A673 (cell line): ENCODE measurements around the gene TSPAN31.

Experiments used
- EZH2 ChIP-seq: fragments of 200-600 bp; sonication (generic); IDR thresholded peaks from 2 replicates; pipeline ENCODE4 v1.6.1; 2017; ENCODE audit warnings: borderline replicate concordance, low read depth, mild to moderate bottlenecking, mixed read lengths, antibody characterized with exemption, low read length; ENCODE audit not compliant: poor library complexity, severe bottlenecking
- TF ChIP-seq, protein P1 (sequence below): fragments of 300-800, 200-600 bp; sonication (generic); conservative IDR thresholded peaks from 2 replicates; pipeline ENCODE4 v1.5.1; 2017; ENCODE audit warnings: low read depth, mild to moderate bottlenecking, antibody characterized with exemption, low read length, moderate library complexity, mixed read lengths

DNA sequence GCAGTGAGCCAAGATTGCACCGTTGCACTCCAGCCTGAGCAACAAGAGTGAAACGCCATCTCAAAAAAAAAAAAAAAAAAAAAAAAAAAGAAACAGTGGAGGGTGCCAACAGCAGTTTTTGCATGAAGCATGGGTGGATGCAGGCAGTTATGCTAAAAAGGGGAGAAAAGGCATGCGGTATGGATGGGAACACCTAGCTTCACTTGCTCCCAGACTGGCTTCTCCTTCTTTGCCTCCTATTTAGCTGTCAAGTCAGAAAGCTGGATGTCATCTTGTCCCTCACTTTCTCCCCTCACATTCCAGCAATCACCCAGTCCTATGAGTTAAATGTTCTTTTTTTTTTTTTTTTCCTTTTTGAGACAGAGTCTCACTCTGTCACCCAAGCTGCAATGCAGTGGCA, 30.2 kb downstream of the TSPAN31 start:
- TF ChIP-seq, protein P1, sequence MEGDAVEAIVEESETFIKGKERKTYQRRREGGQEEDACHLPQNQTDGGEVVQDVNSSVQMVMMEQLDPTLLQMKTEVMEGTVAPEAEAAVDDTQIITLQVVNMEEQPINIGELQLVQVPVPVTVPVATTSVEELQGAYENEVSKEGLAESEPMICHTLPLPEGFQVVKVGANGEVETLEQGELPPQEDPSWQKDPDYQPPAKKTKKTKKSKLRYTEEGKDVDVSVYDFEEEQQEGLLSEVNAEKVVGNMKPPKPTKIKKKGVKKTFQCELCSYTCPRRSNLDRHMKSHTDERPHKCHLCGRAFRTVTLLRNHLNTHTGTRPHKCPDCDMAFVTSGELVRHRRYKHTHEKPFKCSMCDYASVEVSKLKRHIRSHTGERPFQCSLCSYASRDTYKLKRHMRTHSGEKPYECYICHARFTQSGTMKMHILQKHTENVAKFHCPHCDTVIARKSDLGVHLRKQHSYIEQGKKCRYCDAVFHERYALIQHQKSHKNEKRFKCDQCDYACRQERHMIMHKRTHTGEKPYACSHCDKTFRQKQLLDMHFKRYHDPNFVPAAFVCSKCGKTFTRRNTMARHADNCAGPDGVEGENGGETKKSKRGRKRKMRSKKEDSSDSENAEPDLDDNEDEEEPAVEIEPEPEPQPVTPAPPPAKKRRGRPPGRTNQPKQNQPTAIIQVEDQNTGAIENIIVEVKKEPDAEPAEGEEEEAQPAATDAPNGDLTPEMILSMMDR = no peak
- TF ChIP-seq EZH2 = no peak
